Astrocyte (in vitro differentiated cells and primary cell): ENCODE results near the gene EIF1B. TPM values are rescaled to one million over a fixed set of nuclear protein-coding genes. Genes with fewer than 3 reads are reported as not detected.

Experiments
- DNase-seq: peaks from one replicate; pipeline ENCODE4 v3.0.0-alpha.2; 2010; ENCODE audit warnings: low read depth
- FAIRE-seq: peaks from 2 replicates; lab custom pipeline; 2011; peaks lifted over from hg19 to GRCh38; lab: Jason Lieb, UNC
- H2AFZ ChIP-seq: 2 replicates; pipeline ENCODE4 v1.6.0; 2012; ENCODE audit warnings: low read depth, low read length, inconsistent platforms
- H3K27ac ChIP-seq: 2 replicates; pipeline ENCODE4 v1.5.1; 2011; ENCODE audit warnings: low read depth, low read length, inconsistent platforms
- H3K27me3 ChIP-seq: 2 replicates; pipeline ENCODE4 v1.6.0; 2011; ENCODE audit warnings: low read length, inconsistent platforms; ENCODE audit not compliant: insufficient read depth
- H3K36me3 ChIP-seq: 2 replicates; pipeline ENCODE4 v1.5.1; 2011; ENCODE audit warnings: low read length, inconsistent platforms; ENCODE audit not compliant: insufficient read depth
- H3K4me1 ChIP-seq: 2 replicates; pipeline ENCODE4 v1.5.1; 2011; ENCODE audit warnings: low read length, inconsistent platforms; ENCODE audit not compliant: insufficient read depth
- H3K4me2 ChIP-seq: 2 replicates; pipeline ENCODE4 v1.6.0; 2012; ENCODE audit warnings: low read length, inconsistent platforms
- H3K4me3 ChIP-seq: 2 replicates; pipeline ENCODE4 v1.5.1; 2011; ENCODE audit warnings: low read depth, mild to moderate bottlenecking, low read length, inconsistent platforms; ENCODE audit not compliant: insufficient read depth
- H3K79me2 ChIP-seq: 2 replicates; pipeline ENCODE4 v1.6.0; 2012; ENCODE audit warnings: mild to moderate bottlenecking, low read length, inconsistent platforms; ENCODE audit not compliant: insufficient read depth
- H3K9ac ChIP-seq: 2 replicates; pipeline ENCODE4 v1.6.0; 2012; ENCODE audit warnings: mild to moderate bottlenecking, low read length, inconsistent platforms
- H3K9me3 ChIP-seq: 2 replicates; pipeline ENCODE4 v1.5.1; 2012; ENCODE audit warnings: low read depth, mild to moderate bottlenecking, low read length, inconsistent platforms; ENCODE audit not compliant: insufficient read depth
- H4K20me1 ChIP-seq: 2 replicates; pipeline ENCODE4 v1.6.0; 2012; ENCODE audit warnings: low read length, inconsistent platforms; ENCODE audit not compliant: insufficient read depth
- H3K27ac Mint-ChIP-seq: one replicate; pipeline ENCODE4 v1.8.0; 2021; ENCODE audit warnings: mild to moderate bottlenecking, mixed read lengths; ENCODE audit not compliant: unreplicated experiment
- H3K27me3 Mint-ChIP-seq: one replicate; pipeline ENCODE4 v1.8.0; 2021; ENCODE audit warnings: low read depth, mixed read lengths; ENCODE audit not compliant: unreplicated experiment
- H3K36me3 Mint-ChIP-seq: one replicate; pipeline ENCODE4 v1.8.0; 2021; ENCODE audit warnings: low read depth, mixed read lengths; ENCODE audit not compliant: unreplicated experiment
- H3K4me1 Mint-ChIP-seq: one replicate; pipeline ENCODE4 v1.8.0; 2021; ENCODE audit warnings: low read depth, mixed read lengths; ENCODE audit not compliant: unreplicated experiment
- H3K4me3 Mint-ChIP-seq: one replicate; pipeline ENCODE4 v1.8.0; 2021; ENCODE audit warnings: mild to moderate bottlenecking, moderate library complexity, mixed read lengths; ENCODE audit not compliant: unreplicated experiment
- H3K9me3 Mint-ChIP-seq: one replicate; pipeline ENCODE4 v1.8.0; 2021; ENCODE audit warnings: mild to moderate bottlenecking, mixed read lengths; ENCODE audit not compliant: unreplicated experiment
- CTCF ChIP-seq: IDR thresholded peaks from 2 replicates; pipeline ENCODE4 v1.5.1; 2011; ENCODE audit warnings: low read depth, mild to moderate bottlenecking, inconsistent platforms, low read length, moderate library complexity; ENCODE audit not compliant: insufficient read depth
- EZH2 ChIP-seq: IDR thresholded peaks from 2 replicates; pipeline ENCODE4 v1.6.1; 2012; ENCODE audit warnings: mild to moderate bottlenecking, low read length, inconsistent platforms; ENCODE audit not compliant: insufficient read depth
- total RNA-seq: library from RNA; stranded (reverse); gene quantifications from 2 replicates; pipeline ENCODE4 v1.2.1, GENCODE V29; 2021

Gene EIF1B
- total RNA-seq, 1 donor from 2014 or later, result 62.5 TPM

GRCh38 chr3:40304352-40304751 lies 5.2 kb upstream of the EIF1B start:
- H3K4me2 ChIP-seq, result no peak overlapping the region
- Mint-ChIP-seq H3K4me1 (peaks cover 8% of the 10 kb centered on the region), H3K27ac (no peak overlapping the region), H3K9me3 (no peaks in the 10 kb centered on the region), H3K4me3 (no peak overlapping the region), H3K36me3 (no peaks in the 10 kb centered on the region), H3K27me3 (no peaks in the 10 kb centered on the region)
- TF ChIP-seq EZH2 (no peak), CTCF (no peak)
- H3K9me3 ChIP-seq, result no peaks in the 10 kb centered on the region
- no peaks in the 10 kb centered on the region for H3K79me2 ChIP-seq
- no peak overlapping the region for H3K9ac ChIP-seq
- FAIRE-seq, result no peak
- no peak overlapping the region for H3K27ac ChIP-seq
- H4K20me1 ChIP-seq, result no peaks in the 10 kb centered on the region
- H3K4me1 ChIP-seq, result peaks cover 5% of the 10 kb centered on the region
- H3K27me3 ChIP-seq, result no peaks in the 10 kb centered on the region
- no peak for DNase-seq
- no peaks in the 10 kb centered on the region for H3K36me3 ChIP-seq
- H2AFZ ChIP-seq, result no peak overlapping the region
- no peak overlapping the region for H3K4me3 ChIP-seq

- H3K27me3 Mint-ChIP-seq, result no peaks in the 10 kb centered on the region
- H3K27ac Mint-ChIP-seq, result peak overlapping the region; percentile 28
- H3K4me1 Mint-ChIP-seq, result peaks cover 6% of the 10 kb centered on the region
- Histone ChIP-seq H3K79me2 (peaks cover 17% of the 10 kb centered on the region), H2AFZ (no peak overlapping the region), H3K4me3 (no peak overlapping the region), H3K27ac (no peak overlapping the region), H3K4me2 (no peak overlapping the region), H3K36me3 (peaks cover 1% of the 10 kb centered on the region), H3K9ac (no peak overlapping the region), H3K27me3 (no peaks in the 10 kb centered on the region), H4K20me1 (peaks cover 2% of the 10 kb centered on the region), H3K9me3 (no peaks in the 10 kb centered on the region), H3K4me1 (peaks cover 7% of the 10 kb centered on the region)
- peaks cover 2% of the 10 kb centered on the region for H3K36me3 Mint-ChIP-seq
- TF ChIP-seq EZH2 (no peak), CTCF (no peak)
- H3K4me3 Mint-ChIP-seq, result no peak overlapping the region
- FAIRE-seq (no peak), DNase-seq (peak; percentile 43)
- no peaks in the 10 kb centered on the region for H3K9me3 Mint-ChIP-seq
Observed at GRCh38 chr3:40306336-40306735, 3.2 kb upstream of the EIF1B start.

GRCh38 chr3:40307176-40307575 lies 2.3 kb upstream of the EIF1B start:
- Histone ChIP-seq H2AFZ (no peak overlapping the region), H3K27ac (no peak overlapping the region), H3K27me3 (no peaks in the 10 kb centered on the region), H3K9me3 (no peaks in the 10 kb centered on the region), H3K4me1 (peaks cover 13% of the 10 kb centered on the region), H3K36me3 (peaks cover 10% of the 10 kb centered on the region), H4K20me1 (peaks cover 3% of the 10 kb centered on the region), H3K4me2 (no peak overlapping the region), H3K79me2 (peaks cover 24% of the 10 kb centered on the region), H3K9ac (no peak overlapping the region), H3K4me3 (no peak overlapping the region)
- no peak overlapping the region for H3K27ac Mint-ChIP-seq
- DNase-seq (peak; percentile 31), FAIRE-seq (no peak)
- H3K4me3 Mint-ChIP-seq, result no peak overlapping the region
- H3K27me3 Mint-ChIP-seq, result no peaks in the 10 kb centered on the region
- TF ChIP-seq CTCF (no peak), EZH2 (no peak)
- H3K9me3 Mint-ChIP-seq, result no peaks in the 10 kb centered on the region
- H3K36me3 Mint-ChIP-seq, result peaks cover 2% of the 10 kb centered on the region
- peaks cover 8% of the 10 kb centered on the region for H3K4me1 Mint-ChIP-seq
